NCI-H2196 treated with DMSO at 0.1 percent for 48 hours (cell line): Measurements from ENCODE around the gene TIPARP.
A peak's percentile ranks its signal among the peaks of the same experiment; 100 is the strongest.

Experiments
- DNase-seq: peaks from one replicate; lab custom pipeline; 2025; ENCODE audit not compliant: unreplicated experiment; lab: John Stamatoyannopoulos, UW

Gene TIPARP, protein sequence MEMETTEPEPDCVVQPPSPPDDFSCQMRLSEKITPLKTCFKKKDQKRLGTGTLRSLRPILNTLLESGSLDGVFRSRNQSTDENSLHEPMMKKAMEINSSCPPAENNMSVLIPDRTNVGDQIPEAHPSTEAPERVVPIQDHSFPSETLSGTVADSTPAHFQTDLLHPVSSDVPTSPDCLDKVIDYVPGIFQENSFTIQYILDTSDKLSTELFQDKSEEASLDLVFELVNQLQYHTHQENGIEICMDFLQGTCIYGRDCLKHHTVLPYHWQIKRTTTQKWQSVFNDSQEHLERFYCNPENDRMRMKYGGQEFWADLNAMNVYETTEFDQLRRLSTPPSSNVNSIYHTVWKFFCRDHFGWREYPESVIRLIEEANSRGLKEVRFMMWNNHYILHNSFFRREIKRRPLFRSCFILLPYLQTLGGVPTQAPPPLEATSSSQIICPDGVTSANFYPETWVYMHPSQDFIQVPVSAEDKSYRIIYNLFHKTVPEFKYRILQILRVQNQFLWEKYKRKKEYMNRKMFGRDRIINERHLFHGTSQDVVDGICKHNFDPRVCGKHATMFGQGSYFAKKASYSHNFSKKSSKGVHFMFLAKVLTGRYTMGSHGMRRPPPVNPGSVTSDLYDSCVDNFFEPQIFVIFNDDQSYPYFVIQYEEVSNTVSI

DNA sequence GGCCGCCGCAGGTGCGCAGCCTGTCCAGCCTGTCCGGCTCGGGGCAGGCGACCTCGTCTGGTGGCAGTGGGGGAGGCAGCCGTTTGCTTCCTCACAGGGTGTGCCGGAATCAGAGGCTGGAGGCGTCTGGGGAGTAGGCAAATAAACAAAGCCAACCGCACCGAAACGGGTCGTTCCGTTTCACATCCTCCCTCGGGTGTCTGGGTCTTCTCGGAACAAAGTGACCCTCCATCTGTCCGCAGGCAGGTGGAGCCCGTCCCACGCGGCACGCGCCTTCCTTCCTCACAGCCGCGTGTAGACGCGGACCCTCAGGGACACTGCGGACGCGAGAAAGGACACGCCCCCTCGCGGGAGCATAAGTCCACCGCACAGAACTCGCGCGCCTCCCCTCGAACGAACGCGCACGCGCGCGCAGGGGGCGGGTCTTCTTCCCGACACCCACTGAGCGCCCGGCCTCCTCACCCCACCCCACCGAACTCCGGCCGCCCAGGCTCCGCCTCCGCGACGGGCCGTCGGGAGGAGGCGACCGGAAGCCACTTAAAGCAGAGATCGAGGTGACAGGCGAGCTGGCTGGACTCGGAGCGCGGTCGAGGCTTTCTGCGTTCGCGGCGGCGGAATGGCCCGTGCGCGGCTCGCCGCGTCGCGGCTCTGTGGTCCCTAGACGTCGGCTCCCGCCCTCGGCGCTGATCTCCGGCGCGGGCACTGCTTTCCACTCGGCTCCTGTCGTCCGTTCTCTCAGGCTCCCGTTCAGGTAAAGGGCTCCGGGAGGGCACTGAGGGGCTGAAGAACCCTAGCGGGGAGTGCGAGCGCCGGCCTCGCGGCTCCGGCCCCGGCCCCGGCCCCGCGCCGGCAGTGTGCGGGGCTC, at the start of gene TIPARP:
TIPARP (plus strand) TSS at position 545 of the 865 bp plus-strand sequence. CDS start 3,108 bp downstream, outside the sequence.
- DNase-seq = peak; percentile 98

DNA sequence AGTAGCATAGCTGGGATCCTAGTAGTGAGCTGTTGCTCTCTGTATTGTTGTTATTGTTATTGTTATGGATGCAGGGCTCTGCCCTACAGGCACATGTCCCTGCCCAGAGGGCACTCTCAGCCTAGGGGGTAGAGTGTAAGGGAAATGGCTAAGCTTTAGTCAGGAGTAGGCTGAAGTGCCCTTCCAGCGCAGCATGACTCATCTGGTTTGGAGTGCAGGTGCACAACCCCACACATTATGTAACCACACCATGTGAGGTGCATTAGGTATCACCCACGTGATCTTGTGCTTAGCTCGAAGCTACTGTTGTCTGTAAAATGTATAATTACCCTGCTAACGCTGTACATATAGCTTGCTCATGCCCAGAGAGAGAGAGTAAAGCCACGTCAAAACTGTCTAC, 48.3 kb upstream of the TIPARP start:
- DNase-seq = no peak

GRCh38 chr3:156627946-156628569, 46.3 kb upstream of the TIPARP start:
- no peak for DNase-seq

DNA sequence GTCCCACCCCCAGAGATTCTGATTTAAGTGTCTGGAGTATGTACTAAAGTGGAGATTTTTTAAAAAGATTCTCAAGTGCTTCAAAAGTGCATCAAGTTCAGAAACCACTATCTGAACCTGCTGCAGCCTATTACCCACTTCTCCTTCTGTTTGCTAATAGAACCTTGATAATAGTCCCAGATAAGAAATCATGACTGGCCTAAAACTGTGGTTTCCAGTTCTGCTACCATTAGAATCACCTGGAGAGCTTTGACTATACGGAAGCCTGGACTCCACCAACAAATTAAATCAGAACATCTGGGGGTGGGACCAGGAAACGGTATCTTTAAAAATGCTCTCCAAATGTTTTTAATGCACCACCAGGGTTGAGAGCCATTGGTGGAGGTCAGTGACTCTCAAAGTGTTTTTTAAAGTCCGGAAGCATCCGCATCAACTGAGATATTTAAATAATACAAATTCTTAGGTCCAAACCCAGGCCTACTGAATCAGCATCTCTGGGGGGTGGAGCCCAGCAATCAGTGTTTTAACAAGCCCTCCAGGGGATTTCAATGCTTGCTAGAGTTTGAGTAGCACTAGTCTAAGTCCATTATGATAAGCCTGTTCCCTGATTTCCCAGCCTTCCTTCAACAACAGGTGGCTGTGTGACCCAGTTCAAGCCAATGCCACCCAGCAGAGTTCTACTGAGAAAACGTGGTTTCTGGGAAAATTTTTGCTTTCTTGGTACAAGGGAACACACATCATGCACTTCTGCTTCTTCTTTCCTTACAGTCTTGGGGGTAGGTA, 45.4 kb upstream of the TIPARP start:
- no peak for DNase-seq

DNA sequence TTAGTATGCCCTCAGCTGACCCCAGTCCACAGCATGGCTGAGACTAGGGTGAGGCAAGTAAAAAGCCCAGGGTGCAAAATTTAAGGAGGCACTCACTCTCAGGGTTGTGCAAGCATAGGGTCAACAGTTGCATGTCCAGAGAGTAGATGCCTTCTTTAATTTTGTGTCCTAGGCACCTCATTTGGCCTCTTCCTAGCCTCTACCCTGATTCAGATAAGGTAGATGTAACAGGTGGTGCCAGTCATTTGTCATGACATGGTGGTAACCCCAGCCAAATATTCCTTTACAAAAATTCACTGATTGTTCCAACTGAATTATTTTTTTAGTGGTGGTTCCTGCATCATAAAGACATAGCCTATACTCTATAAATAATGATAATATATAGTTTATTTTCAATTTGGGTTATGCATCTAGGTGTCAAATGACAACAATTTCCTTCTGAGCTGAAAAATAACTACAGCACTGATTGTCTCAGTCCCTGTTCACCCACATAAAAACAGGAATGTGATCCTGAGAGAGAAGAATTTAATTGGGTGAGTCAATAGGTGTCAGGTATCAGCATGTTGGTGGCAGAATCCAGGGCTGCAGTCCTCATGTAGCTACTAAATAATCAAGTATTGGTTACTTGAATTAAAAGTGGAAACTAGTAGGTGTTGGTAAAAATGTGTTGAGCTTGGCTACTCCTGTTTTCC, 44.2 kb upstream of the TIPARP start:
- DNase-seq = peak; percentile 14

- no peak for DNase-seq
These were observed 43.7 kb upstream of the TIPARP start for GRCh38 chr3:156630773-156631093.

DNA sequence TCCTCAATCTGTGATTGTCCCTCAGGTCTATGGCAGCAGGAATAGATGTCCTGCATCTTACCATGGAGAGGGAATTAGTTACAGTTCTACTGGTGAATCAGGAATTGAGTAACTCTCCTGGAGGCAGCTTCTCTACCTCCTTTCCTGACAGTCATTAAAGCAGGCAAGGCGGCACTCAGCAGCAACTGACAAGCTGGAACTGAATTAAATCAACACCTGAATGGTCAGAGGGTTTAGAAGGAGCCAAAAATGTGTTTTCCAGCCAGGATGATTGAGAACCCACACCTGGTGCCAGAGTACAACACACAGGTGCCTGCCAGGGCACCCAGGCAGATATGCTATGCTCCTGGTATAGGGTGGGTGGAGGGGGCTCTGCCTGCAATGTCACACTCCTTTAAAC, 43.1 kb upstream of the TIPARP start:
- DNase-seq = no peak

DNA sequence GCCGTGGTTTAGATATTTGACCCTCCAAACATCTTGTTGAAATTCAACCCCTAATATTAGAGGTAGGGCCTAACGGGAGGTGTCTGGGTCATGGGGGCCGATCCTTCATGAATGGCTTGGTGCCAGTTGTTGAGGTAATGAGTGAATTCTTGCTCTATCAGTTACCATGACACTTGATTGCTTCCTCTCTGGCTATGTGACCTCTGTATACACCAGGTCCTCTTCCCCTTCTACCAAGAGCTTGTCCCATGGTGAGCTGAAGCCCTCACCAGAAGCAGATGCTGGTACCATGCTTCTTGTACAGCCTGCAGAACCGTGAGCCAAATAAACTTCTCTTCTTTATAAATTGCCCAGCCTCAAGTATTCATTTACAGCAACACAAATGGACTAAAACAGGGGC, 41.8 kb upstream of the TIPARP start:
- DNase-seq = no peak

- no peak for DNase-seq
These were observed 41.1 kb upstream of the TIPARP start for GRCh38 chr3:156633335-156633734.

DNA sequence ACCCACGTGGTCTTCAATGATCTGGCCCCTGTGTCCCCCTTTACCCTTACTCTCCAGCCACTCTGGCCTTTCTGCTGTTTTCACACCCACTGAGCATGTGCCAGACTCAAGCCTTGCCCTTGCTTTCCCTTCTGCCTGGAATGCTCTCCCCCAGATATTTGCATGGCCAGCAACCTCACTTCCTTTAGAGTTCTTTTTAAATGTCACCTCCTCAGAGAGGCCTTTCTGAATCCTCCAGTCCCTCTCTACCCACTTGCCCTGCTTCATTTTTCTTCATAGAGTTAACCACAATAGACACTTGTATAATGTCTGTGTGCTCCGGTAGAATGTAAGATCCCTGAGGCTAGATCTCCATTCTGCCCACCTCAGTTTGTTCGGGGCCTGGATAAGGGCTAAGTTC, 39.4 kb upstream of the TIPARP start:
- no peak for DNase-seq

GRCh38 chr3:156635973-156636372, 38.4 kb upstream of the TIPARP start:
- no peak for DNase-seq

- DNase-seq = no peak
These were observed 36.8 kb upstream of the TIPARP start for GRCh38 chr3:156637480-156638022.

DNA sequence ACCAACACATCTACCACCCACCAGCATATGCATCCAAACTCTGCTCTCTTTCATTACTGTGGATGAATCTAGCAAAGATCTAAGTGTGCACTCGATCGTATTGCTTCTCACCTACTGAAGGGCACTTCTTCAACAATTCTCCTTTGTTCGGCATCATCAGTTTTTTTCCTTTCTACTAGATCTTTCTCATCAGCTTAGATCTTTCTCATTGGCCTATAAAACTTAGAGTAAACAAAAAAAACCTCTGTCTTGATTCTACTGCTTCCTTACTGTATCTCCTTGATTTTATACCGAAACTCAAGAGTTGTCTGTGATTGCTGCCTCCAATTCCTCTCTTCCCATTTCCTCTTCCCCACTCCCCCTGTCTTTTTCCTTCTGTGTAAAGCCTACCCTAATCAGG, 36.1 kb upstream of the TIPARP start:
- DNase-seq = no peak

DNA sequence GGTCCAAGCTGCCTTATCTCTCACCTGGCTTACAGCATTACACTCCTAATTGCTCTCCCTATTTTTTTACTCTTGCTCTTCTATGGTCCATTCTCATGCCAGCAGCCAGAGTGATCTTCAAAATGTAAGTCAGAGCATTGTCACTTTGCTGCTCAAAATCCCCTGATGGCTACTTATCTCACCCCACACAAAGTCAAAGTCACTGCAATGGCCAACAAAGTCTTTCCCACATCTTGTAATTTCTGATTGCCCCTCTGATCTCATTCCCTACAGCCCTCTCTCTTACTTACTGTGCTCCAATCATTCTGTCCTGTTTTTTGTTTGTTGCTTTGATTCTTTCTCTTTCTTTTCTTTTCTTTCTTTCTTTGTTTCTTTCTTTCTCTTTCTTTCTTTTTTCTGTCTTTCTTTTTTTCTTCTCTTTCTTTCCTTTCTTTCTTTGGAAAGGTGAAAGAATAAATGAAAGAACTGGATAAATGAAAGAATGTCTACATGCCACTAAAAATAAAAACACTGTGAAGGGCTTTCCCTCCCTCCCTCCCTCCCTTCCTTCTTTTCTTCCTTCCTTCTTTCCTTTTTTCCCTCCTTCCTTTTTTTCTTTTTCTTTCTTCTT, 34.9 kb upstream of the TIPARP start:
- no peak for DNase-seq

- no peak for DNase-seq
These were observed 32.8 kb upstream of the TIPARP start for GRCh38 chr3:156641618-156641975.

GRCh38 chr3:156642750-156643728, 31.4 kb upstream of the TIPARP start:
- DNase-seq = no peak

GRCh38 chr3:156643729-156644389, 30.5 kb upstream of the TIPARP start:
- DNase-seq = no peak

GRCh38 chr3:156644958-156645357, 29.4 kb upstream of the TIPARP start:
- DNase-seq = no peak
